GM21367 (cell line): ENCODE results near the gene LRCOL1.

Experiments
- ATAC-seq: cut with Tn5 transposase; IDR thresholded peaks from one replicate; pipeline ENCODE4 v1.9.1; 2021; ENCODE audit not compliant: unreplicated experiment

The LRCOL1 gene

GRCh38 chr12:132583736-132584135 is 26.6 kb downstream of the LRCOL1 start:
- no peak for ATAC-seq

GRCh38 chr12:132583411-132583710 is 27.0 kb downstream of the LRCOL1 start:
- no peak for ATAC-seq

- no peak for ATAC-seq
Measured at GRCh38 chr12:132582582-132583410, 27.6 kb downstream of the LRCOL1 start.

- ATAC-seq, result no peak
Measured at GRCh38 chr12:132582058-132582420, 28.3 kb downstream of the LRCOL1 start.

DNA sequence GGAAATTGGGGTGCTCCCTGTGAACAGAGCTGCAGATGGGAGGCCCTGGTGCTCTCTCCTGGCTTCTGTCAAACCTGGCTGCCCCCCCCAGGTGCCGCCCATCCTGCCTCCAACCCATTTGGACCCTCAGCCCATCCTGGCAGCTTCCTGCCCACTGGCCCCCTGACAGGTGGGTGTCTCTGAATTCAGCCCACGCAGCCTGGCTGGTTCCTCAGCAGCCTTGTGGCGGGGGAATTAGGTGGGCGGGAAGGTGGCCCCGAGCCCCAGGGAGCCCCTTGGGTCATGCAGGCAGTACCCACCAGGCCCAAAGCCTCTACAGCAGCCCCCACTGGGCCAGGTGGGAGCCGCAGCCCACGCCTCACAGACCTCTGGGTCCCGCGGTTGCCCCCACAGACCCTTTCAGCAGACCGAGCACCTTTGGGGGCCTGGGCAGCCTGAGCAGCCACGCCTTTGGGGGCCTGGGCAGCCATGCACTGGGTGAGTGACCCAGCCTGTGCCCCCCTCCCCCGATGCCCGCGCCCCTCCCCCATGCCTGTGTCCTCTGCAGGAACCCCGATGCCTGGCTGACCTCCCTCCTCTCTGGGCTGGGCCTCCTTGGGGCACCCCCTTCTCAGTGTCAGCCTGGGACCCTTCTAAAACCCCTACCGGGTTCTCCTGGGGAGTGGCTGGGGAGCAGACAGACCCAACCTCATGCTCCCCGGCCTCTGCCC is 28.9 kb downstream of the LRCOL1 start:
- no peak for ATAC-seq

GRCh38 chr12:132580701-132581292 is 29.6 kb downstream of the LRCOL1 start:
- ATAC-seq, result no peak

DNA sequence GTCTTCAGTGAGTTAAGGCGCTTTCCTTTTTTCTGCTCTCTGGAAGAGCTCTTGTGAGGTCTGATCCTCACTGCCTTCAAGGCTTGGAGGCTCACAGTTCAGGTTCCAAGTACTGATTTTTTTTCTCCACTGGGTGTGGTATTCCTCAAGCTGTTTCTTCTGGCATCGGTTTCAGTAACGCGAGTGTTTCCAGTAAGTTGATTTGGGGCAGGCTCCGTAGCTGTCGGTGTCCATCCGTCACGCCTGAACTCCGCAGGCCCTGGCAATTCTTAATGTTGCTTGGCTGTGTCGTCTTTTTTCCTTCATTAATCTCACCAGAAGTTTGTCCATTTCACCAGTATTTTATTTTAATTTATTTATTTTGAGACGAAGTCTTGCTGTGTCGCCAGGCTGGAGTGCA is 30.6 kb downstream of the LRCOL1 start:
- no peak for ATAC-seq

DNA sequence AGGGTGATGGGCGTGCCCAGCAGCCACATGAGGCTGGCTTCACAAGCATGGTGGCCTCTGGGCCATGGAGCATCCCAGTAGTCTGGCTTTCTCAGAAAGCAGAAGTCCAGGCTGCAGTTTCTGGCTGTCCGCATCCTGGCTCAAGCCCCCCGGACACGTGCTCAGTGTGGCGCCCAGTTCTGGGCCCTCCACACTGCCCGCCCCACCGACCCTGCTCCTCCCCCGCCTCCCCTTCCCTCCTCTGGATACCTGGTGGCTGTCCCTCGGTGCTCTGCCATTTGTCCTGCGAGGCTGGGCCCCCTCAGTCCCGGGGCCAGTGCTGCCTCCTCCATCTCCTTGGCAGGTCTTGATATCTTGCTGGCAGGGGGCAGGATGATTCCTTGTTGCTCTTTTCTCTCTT is 31.6 kb downstream of the LRCOL1 start:
- no peak for ATAC-seq

DNA sequence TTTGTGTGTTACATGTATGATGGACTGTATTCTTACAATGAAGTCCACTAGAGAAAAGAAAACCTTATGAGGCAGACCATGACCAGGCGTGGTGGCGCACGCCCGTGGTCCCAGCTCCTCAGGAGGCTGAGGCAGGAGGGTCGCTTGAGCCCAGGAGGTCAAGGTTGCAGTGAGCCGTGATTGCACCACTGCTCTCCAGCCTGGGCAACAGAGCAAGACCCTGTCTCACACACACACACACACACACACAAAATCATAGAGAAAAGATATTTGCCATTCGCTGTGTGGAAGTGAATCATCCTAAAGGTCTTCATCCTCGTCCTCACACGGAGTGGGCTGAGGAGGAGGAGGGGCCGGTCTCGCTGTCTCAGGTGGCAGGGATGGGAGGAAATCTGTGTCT is 32.3 kb downstream of the LRCOL1 start:
- ATAC-seq, result no peak

- no peak for ATAC-seq
Measured at GRCh38 chr12:132577191-132577920, 33.0 kb downstream of the LRCOL1 start.

- ATAC-seq, result no peak
Measured at GRCh38 chr12:132576701-132577100, 33.7 kb downstream of the LRCOL1 start.

- no peak for ATAC-seq
Measured at GRCh38 chr12:132575661-132576060, 34.7 kb downstream of the LRCOL1 start.

DNA sequence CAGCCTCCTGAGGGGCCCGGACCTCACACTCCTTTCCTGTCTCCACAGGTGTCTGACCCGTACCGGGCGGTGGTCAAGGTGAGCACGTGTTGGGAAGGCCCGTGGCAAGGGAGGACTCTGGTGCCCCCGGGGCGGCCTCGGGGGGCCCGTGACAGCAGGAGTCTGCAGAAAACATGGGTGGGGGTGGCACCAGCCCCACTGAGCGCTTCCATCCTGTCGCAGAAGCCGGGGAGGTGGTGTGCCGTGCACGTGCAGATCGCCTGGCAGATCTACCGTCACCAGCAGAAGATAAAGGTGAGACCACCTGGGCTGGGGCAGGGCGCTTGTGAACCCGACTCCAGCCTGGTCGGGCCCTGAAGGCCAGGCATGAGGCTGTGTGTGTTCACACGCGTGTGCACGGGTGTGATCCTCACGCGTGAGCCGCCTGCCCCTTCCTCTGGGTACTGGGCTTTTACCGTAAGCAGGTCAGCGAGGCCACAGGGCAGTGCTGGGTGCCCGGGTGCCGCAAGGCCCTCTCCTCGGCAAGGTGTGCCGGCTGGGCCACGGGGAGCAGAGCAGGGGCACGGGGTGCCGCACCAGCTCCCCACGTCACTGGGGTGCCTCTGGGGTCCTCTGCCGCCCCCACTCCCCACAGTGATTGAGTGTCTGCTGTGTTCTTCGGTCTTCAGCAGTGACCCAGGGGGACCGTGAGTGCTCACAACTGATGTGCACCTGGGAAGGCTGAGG is 35.9 kb downstream of the LRCOL1 start:
- ATAC-seq, result no peak

GRCh38 chr12:132572801-132573760 is 37.3 kb downstream of the LRCOL1 start:
- no peak for ATAC-seq

GRCh38 chr12:132572106-132572505 is 38.3 kb downstream of the LRCOL1 start:
- no peak for ATAC-seq

DNA sequence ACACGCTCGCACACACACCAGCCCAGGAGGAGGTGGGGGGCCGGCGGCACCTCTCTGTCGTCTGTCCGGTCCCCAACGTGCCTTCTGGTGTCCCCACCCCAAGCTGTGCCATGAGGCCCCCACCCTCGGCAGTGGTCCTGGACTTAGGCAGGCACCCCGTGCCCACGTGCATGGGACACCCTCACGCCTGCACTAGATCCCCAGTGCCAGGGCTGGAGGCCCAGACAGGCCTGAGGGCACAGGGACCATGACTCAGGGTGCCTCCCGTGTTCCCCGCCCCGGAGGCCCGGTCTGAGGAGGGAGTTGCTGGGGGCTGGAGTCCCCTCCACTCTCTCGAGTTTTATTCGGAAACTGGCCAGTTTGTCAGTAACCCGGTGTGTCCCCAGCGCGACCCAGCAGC is 38.8 kb downstream of the LRCOL1 start:
- no peak for ATAC-seq

DNA sequence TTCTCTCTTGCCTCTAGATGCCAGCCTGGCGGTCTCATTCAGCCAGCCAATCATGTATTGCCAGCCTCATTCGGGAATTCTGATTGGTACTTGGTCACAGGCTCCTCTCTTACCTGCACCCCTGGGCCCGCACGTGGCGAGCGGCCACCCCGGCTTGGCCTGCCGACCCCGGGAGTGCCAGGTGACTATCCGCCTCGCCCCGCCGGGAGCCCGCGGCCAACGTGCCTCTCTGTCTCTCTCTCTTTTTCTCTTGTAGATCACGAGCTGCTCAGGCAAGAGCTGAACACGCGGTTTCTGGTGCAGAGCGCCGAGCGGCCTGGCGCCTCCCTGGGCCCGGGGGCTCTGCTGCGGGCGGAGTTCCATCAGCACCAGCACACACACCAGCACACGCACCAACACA is 39.3 kb downstream of the LRCOL1 start:
- ATAC-seq, result no peak

- ATAC-seq, result no peak
Measured at GRCh38 chr12:132570635-132571034, 39.7 kb downstream of the LRCOL1 start.

DNA sequence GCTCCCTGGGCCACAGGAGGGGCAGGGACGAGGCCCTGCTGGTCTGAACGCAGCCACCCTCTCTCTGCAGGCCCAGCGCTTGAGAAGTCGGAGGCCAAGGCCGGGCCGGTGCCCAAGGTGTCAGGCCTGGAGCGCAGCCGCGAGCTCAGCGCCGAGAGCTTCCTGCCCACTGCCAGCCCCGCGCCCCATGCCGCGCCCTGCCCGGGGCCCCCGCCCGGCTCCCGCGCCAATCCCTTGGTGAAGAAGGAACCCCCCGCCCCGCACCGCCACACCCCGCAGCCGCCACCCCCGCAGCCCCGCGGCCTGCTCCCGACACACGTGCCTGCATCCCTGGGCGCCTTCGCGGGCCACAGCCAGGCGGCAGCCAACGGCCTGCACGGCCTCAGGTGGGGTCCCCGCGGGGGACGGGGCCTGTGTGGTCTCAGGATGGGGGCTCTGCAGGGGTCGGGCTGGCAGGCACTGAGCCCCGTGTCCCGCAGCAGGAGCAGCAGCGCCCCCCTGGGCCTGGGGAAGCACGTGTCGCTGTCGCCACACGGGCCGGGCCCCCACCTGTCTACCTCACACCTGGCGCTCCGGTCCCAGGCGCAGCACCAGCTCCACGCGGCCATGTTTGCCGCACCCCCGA is 40.4 kb downstream of the LRCOL1 start:
- ATAC-seq, result no peak
